ENCODE data around the gene PDIK1L.

Gene PDIK1L

GRCh38 chr1:26067432-26067911 lies 44.2 kb upstream of the PDIK1L start, which contains the start of gene TRIM63:
TRIM63 (minus strand) TSS chr1:26067630; CDS start chr1:26067494, 136 bp downstream.
- TF ChIP-seq REST (IDR thresholded peaks at IDR 0.05; ENCODE audit: insufficient read depth in 1 of 2, low read depth in 2 of 2, low read length in 2 of 2): no peak
- no peak for TF ChIP-seq FOXP2 (optimal IDR thresholded peaks at IDR 0.05; ENCODE audit: borderline replicate concordance, extremely low read depth, extremely low read length, insufficient read depth)
- TF ChIP-seq TAF1 (IDR thresholded peaks at IDR 0.05; ENCODE audit: borderline replicate concordance, insufficient read depth, low read length): no peak
- no peak for TF ChIP-seq POLR2AphosphoS5 (IDR thresholded peaks at IDR 0.05; ENCODE audit: low read depth, low read length)
- TF ChIP-seq SIN3A (IDR thresholded peaks at IDR 0.05; ENCODE audit: borderline replicate concordance, insufficient read depth, low read length): no peak

- TF ChIP-seq SIN3A (IDR thresholded peaks at IDR 0.05; ENCODE audit: borderline replicate concordance, insufficient read depth, low read length): no peak
- no peak for TF ChIP-seq POLR2AphosphoS5 (IDR thresholded peaks at IDR 0.05; ENCODE audit: low read depth, low read length)
- no peak for TF ChIP-seq FOXP2 (optimal IDR thresholded peaks at IDR 0.05; ENCODE audit: borderline replicate concordance, extremely low read depth, extremely low read length, insufficient read depth)
- no peak for TF ChIP-seq TAF1 (IDR thresholded peaks at IDR 0.05; ENCODE audit: borderline replicate concordance, insufficient read depth, low read length)
- TF ChIP-seq REST (IDR thresholded peaks at IDR 0.05; ENCODE audit: insufficient read depth in 1 of 2, low read depth in 2 of 2, low read length in 2 of 2): no peak
Measured at GRCh38 chr1:26069941-26070295, 41.7 kb upstream of the PDIK1L start.

- TF ChIP-seq POLR2AphosphoS5 (IDR thresholded peaks at IDR 0.05; ENCODE audit: low read depth, low read length) (no peak), FOXP2 (optimal IDR thresholded peaks at IDR 0.05; ENCODE audit: borderline replicate concordance, extremely low read depth, extremely low read length, insufficient read depth) (no peak), TAF1 (IDR thresholded peaks at IDR 0.05; ENCODE audit: borderline replicate concordance, insufficient read depth, low read length) (no peak), SIN3A (IDR thresholded peaks at IDR 0.05; ENCODE audit: borderline replicate concordance, insufficient read depth, low read length) (no peak), REST (IDR thresholded peaks at IDR 0.05; ENCODE audit: insufficient read depth in 1 of 2, low read depth in 2 of 2, low read length in 2 of 2) (no peak)
Measured at GRCh38 chr1:26070296-26070962, 41.2 kb upstream of the PDIK1L start.

GRCh38 chr1:26070963-26071342 lies 40.7 kb upstream of the PDIK1L start:
- TF ChIP-seq TAF1 (IDR thresholded peaks at IDR 0.05; ENCODE audit: borderline replicate concordance, insufficient read depth, low read length) (no peak), POLR2AphosphoS5 (IDR thresholded peaks at IDR 0.05; ENCODE audit: low read depth, low read length) (no peak), REST (IDR thresholded peaks at IDR 0.05; ENCODE audit: insufficient read depth in 1 of 2, low read depth in 2 of 2, low read length in 2 of 2) (no peak), SIN3A (IDR thresholded peaks at IDR 0.05; ENCODE audit: borderline replicate concordance, insufficient read depth, low read length) (no peak), FOXP2 (optimal IDR thresholded peaks at IDR 0.05; ENCODE audit: borderline replicate concordance, extremely low read depth, extremely low read length, insufficient read depth) (no peak)
